HG03460 (cell line): ENCODE data around the gene E2F4.
A peak's percentile ranks its signal among the peaks of the same experiment; 100 is the strongest.

ENCODE experiments used
- ATAC-seq: cut with Tn5 transposase; IDR thresholded peaks from one replicate; pipeline ENCODE4 v1.9.1; 2021; ENCODE audit not compliant: unreplicated experiment

E2F4 gene

DNA sequence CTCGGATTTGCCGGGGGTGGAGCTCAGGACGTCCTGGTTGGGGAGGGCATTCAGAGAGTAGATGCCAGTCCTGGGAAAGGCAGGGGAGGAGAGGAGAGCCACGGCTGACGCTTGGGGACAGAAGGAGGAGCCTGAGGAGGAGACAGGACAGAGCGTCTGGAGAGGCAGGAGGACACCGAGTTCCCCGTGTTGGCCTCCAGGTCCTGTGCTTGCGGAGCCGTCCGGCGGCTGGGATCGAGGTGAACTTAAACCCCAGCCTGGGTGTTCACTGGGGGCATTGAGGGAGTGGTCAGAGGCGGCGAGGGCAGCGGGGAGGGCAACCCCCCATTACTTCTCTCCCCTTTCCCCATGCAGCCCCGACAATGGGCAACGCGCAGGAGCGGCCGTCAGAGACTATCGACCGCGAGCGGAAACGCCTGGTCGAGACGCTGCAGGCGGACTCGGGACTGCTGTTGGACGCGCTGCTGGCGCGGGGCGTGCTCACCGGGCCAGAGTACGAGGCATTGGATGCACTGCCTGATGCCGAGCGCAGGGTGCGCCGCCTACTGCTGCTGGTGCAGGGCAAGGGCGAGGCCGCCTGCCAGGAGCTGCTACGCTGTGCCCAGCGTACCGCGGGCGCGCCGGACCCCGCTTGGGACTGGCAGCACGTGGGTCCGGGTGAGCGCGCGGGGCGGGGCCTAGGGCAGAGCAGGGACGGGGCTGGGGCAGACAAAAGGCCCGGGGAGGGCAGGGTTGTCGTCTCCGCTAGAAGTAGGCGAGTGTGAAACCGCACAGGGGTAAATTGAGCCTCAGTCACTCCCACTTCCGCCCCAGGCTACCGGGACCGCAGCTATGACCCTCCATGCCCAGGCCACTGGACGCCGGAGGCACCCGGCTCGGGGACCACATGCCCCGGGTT lies 17.9 kb upstream of the E2F4 start:
- ATAC-seq: peak; percentile 38

DNA sequence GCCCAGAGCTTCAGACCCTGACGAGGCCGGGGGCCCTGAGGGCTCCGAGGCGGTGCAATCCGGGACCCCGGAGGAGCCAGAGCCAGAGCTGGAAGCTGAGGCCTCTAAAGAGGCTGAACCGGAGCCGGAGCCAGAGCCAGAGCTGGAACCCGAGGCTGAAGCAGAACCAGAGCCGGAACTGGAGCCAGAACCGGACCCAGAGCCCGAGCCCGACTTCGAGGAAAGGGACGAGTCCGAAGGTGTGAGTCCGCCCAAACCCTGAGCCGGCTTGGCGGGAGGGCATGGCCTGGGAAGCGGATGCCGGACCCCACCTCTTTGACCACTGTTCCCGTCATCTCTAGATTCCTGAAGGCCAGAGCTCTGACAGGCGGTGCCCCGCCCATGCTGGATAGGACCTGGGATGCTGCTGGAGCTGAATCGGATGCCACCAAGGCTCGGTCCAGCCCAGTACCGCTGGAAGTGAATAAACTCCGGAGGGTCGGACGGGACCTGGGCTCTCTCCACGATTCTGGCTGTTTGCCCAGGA lies 17.2 kb upstream of the E2F4 start:
- ATAC-seq: no peak

- no peak for ATAC-seq
These were observed 15.3 kb upstream of the E2F4 start for GRCh38 chr16:67176662-67177061.

GRCh38 chr16:67177743-67178699 lies 13.9 kb upstream of the E2F4 start:
- no peak for ATAC-seq

GRCh38 chr16:67179421-67180080 lies 12.4 kb upstream of the E2F4 start:
- ATAC-seq: no peak

- no peak for ATAC-seq
These were observed 11.8 kb upstream of the E2F4 start for GRCh38 chr16:67180166-67180565.

DNA sequence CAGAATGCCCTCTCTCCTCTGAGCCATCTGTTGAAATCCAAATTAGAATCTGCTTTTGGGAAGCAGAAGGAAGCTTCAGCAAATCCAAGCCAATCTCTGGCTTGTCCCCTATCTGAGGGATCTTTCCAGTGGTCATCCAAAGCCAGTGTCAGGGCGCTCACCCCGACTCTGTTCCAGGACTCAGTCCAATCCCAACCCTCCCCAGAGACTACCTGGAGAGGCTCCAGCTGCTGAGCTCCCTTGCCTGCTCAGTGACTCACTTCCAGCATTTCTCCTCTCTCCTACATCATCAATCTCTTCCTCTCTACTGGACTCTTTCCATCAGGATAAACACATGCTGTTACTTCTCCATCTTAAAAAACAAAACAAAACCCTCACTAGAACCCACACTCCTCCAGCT lies 10.6 kb upstream of the E2F4 start:
- no peak for ATAC-seq

DNA sequence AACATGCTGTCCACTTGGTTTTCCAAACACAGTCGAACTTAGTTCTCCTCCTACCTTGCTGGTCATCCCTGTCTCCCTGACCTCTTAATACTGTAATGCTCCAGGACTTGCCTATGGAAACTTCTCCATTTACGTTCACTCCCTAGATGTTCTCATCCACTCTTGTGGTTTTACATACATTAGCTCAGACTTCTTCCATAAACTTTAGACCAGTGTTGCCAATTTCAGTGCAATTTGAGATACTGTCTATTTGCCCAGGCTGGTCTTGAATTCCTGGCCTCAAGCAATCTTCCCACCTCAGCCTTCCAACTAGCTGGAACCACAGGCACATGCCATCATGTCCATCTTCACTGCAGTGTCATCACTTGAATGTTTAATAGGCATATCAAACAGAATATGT lies 9.7 kb upstream of the E2F4 start:
- no peak for ATAC-seq

DNA sequence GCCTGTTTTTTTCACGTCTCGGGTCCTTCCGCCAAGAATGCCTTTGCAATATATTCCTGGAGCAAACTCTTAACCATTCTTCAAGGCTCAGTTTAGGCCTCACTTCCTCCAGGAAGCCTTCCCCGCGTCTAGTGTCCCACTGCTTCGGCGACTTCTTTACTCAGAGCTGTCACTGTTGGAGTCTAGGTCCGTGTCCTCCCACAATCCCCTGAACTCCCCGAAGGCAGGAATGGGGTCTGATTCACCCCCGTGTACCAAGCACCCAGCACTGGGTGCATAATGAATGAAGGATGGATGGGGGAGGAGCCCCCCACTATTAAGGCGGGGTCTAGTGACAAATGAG lies 8.7 kb upstream of the E2F4 start:
- ATAC-seq: no peak

DNA sequence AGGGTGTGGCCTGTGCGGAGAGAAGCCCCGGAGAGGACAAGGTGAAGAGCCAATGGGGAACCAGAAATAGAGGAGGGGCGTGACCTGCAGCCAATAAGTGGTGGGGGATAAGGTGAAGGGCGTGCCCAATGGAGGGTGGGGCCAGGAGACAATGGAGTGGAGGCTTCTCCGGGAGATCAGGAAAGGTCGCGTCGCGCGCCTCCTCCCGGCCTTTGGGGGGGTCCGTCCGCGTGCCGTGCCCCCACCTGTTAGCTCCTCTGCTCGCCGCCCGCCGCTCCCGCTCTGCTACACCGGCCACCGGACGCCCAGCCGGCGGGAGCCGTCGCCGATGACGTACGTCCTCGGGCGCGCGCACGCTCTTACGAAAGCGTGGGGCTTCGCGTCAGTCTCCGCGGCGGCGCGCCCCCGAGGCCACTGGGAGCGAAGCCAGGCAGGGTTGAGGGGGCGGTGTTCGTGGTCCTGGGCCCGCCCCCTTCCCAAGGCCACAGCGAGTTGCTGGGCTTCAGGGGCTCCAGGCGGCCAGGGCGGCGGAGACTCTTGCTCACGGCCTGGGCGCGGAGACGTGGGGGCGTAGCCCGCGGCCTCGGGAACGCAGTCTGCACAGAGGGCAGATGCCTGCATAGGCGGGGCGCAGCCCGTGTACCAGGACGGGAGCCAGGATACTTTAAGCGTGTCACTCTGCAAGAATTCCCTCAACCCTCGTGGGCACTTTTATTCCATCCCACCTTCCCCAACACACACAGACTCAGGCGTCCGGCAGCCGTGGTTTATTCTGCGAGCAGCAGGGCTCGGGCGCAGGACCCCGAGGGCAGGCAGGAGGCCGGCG lies 8.1 kb upstream of the E2F4 start, which contains the start of gene MATCAP1:
Gene MATCAP1, minus strand, starts transcription at position 337 of the 826 bp plus-strand sequence. CDS start 3,353 bp downstream, outside the sequence.
- ATAC-seq: peak; percentile 91

- peak; percentile 3 for ATAC-seq
These were observed 7.4 kb upstream of the E2F4 start for GRCh38 chr16:67184453-67184994.

DNA sequence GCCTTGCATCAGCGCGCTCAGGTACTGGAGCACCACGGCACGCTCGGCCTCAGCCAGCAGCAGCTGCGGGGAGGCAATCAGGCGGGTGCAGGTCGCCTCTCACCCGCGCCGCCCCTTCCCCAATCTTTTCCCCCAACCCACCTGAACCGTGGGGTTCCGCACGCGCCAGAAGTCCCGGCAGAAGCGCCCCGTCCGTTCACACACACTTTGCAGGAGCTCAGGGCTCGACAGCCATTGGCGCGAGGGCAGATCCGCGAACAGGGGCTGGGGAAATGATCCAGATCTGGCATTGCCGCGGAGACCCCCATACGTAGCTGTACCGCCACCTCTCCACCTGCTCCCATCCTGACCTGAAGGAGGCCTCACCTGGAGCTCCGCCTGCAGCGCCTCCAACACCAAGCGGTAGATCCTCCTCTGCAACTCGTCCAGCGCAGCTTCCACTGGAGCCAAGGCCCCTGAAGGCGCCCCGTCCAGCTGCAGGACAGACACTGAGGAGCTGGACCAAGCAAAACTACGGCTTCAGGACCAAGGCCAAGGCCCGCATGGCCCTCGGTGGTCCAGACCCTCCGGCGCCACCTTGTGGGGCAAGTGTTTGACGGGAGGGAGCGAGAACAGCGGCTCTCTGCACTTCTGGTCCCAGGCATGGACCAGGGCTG lies 6.8 kb upstream of the E2F4 start:
- no peak for ATAC-seq

DNA sequence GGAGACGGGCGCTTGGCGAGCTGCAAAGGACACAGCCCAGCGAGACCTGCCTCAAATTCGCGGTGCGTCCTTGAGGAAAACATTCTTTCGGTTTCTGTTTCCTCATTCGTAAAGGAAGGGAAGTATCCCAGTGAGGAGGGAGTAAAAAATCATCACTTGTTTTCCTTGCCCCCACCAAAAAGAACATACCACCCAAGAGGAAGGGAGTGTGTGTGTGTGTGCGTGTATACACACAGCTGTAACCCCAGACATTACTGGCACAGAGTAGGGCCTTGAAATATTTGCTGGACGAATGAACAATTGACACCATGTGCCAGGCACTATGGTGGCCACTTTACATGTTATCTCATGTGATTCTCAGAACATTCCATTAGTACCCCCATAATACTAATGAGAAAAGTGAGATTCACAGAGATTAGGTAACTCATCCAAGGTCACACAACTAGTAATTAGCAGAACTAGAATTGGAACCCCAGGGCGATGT lies 6.3 kb upstream of the E2F4 start:
- ATAC-seq: no peak

- no peak for ATAC-seq
These were observed 5.4 kb upstream of the E2F4 start for GRCh38 chr16:67186550-67186950.

GRCh38 chr16:67187175-67187890 lies 4.6 kb upstream of the E2F4 start:
- no peak for ATAC-seq

GRCh38 chr16:67188323-67188722 lies 3.6 kb upstream of the E2F4 start:
- ATAC-seq: no peak

DNA sequence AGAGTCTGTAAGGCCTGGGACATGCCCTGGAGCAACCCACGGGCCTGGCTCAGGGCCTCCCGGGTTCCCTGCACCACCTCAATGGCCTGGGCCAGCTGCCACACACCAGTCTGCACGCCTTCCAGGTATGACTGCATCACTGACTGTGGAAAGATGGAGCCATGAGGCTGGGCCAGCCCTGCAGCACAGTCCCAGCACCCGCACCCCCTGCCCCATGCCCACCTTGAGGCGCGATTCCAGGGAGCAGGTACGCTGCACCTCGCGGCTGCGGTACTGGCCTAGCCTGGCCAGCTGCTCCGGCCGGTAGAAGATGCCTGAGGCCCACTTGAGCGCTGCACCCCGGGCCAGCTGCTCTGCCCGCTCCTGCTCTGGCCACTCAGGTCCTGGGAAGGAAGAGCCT lies 3.2 kb upstream of the E2F4 start:
- ATAC-seq: no peak

GRCh38 chr16:67190041-67190440 lies 1.9 kb upstream of the E2F4 start, which contains the start of gene EXOC3L1:
TSS of gene EXOC3L1 (minus strand) at chr16:67190136. CDS start at chr16:67189676, 460 bp downstream.
- ATAC-seq: no peak
